SK-N-SH (cell line): ENCODE measurements around the gene CTAG2. TPM values are rescaled to one million over a fixed set of nuclear protein-coding genes. Genes with fewer than 3 reads are reported as not detected.

ENCODE experiments used
- CTCF ChIA-PET: fragments of 300-600, 350-600 bp; formaldehyde crosslinking; extraction: SDS; loops from one replicate; lab custom pipeline; 2021; lab: Yijun Ruan, JAX
- POLR2A ChIA-PET: fragments of 350-600 bp; sonication (Branson Sonifier 250); formaldehyde crosslinking; extraction: SDS; loops from one replicate; lab custom pipeline; 2020; ENCODE audit warnings: antibody characterized with exemption, inconsistent platforms; lab: Yijun Ruan, JAX
- DNase-seq: peaks from one replicate; pipeline ENCODE4 v3.0.0; 2012
- H2AFZ ChIP-seq: fragments of 200-600 bp; sonication (generic); 2 replicates; pipeline ENCODE4 v1.8.1; 2016; ENCODE audit warnings: antibody characterized with exemption, mild to moderate bottlenecking, low read depth
- H3F3A ChIP-seq: fragments of 200-600 bp; sonication (generic); replicated peaks from 2 replicates; pipeline ENCODE3; 2016; ENCODE audit warnings: antibody characterized with exemption, mild to moderate bottlenecking; ENCODE audit not compliant: insufficient read depth
- H3K27ac ChIP-seq, 2 experiments: fragments of 200-500 bp in 1 of 2; fragments of 200-600 bp in 1 of 2; sonication (Bioruptor generic) in 1 of 2; sonication (generic), shearing (Covaris generic) in 1 of 2; 2 replicates each; pipeline versions ENCODE4 v1.5.1 to v1.6.1; 2014 to 2016; ENCODE audit warnings: low read depth in 2 of 2, inconsistent platforms in 1 of 2, low read length in 1 of 2, mild to moderate bottlenecking in 1 of 2, mixed read lengths in 1 of 2
- H3K27me3 ChIP-seq: fragments of 200-600 bp; sonication (generic), shearing (Covaris generic); 2 replicates; pipeline ENCODE4 v1.6.1; 2016; ENCODE audit warnings: mixed run types; ENCODE audit not compliant: insufficient read depth
- H3K36me3 ChIP-seq, 2 experiments: fragments of 200-500 bp in 1 of 2; fragments of 200-600 bp in 1 of 2; sonication (Bioruptor generic) in 1 of 2; sonication (generic) in 1 of 2; replicated peaks in 1 of 2; 2 replicates each; pipeline versions ENCODE3 to v1.5.1; 2014 to 2016; ENCODE audit warnings: low read length in 1 of 2, mild to moderate bottlenecking in 1 of 2; ENCODE audit not compliant: insufficient read depth in 2 of 2, control insufficient read depth in 1 of 2
- H3K4me1 ChIP-seq, 2 experiments: fragments of 200-500 bp in 1 of 2; fragments of 200-600 bp in 1 of 2; sonication (Bioruptor generic) in 1 of 2; sonication (generic), shearing (Covaris generic) in 1 of 2; 2 replicates each; pipeline versions ENCODE4 v1.5.1 to v1.6.1; 2014 to 2016; ENCODE audit warnings: low read depth in 1 of 2, low read length in 1 of 2, mixed run types in 1 of 2; ENCODE audit not compliant: insufficient read depth in 2 of 2, control insufficient read depth in 1 of 2
- H3K4me2 ChIP-seq: fragments of 200-600 bp; sonication (generic), shearing (Covaris generic); 2 replicates; pipeline ENCODE4 v1.6.1; 2017; ENCODE audit warnings: mixed run types
- H3K4me3 ChIP-seq, 2 experiments: fragments of 200-500 bp in 1 of 2; fragments of 200-600 bp in 1 of 2; sonication (Bioruptor generic) in 1 of 2; sonication (generic), shearing (Covaris generic) in 1 of 2; 2 replicates each; pipeline versions ENCODE4 v1.5.1 to v1.8.1; 2014 to 2016; ENCODE audit warnings: low read depth in 2 of 2, inconsistent platforms in 1 of 2, low read length in 1 of 2, mild to moderate bottlenecking in 1 of 2, mixed read lengths in 1 of 2, moderate library complexity in 1 of 2
- H3K79me2 ChIP-seq: fragments of 200-600 bp; sonication (generic); 2 replicates; pipeline ENCODE4 v1.8.1; 2017; ENCODE audit warnings: mild to moderate bottlenecking; ENCODE audit not compliant: insufficient read depth
- H3K9ac ChIP-seq: fragments of 200-600 bp; sonication (generic); 2 replicates; pipeline ENCODE4 v1.6.1; 2017; ENCODE audit warnings: mixed run types
- H3K9me2 ChIP-seq: fragments of 200-600 bp; sonication (generic); 2 replicates; pipeline ENCODE4 v1.6.1; 2017; ENCODE audit warnings: mixed run types
- H3K9me3 ChIP-seq: fragments of 200-600 bp; sonication (generic); 2 replicates; pipeline ENCODE4 v1.6.1; 2017; ENCODE audit warnings: mixed run types, mild to moderate bottlenecking, moderate library complexity
- H4K20me1 ChIP-seq: fragments of 200-600 bp; sonication (generic); 2 replicates; pipeline ENCODE4 v1.6.1; 2017; ENCODE audit warnings: mild to moderate bottlenecking, mixed run types; ENCODE audit not compliant: insufficient read depth
- ELF1 ChIP-seq: IDR thresholded peaks from 2 replicates; pipeline ENCODE4 v1.4.0; 2012
- EP300 ChIP-seq, 2 experiments: IDR thresholded peaks; 2 replicates each; pipeline versions ENCODE4 v1.4.0 to v1.6.1; 2012; ENCODE audit warnings: borderline replicate concordance in 1 of 2, low read depth in 1 of 2, low read length in 1 of 2
- FOSL2 ChIP-seq: IDR thresholded peaks from 2 replicates; pipeline ENCODE4 v1.4.0; 2012; ENCODE audit warnings: low read depth, mild to moderate bottlenecking, moderate library complexity, borderline replicate concordance
- FOXM1 ChIP-seq: IDR thresholded peaks from 2 replicates; pipeline ENCODE4 v1.4.0; 2012; ENCODE audit warnings: low read depth, mild to moderate bottlenecking
- GABPA ChIP-seq: IDR thresholded peaks from 2 replicates; pipeline ENCODE4 v1.4.0; 2012; ENCODE audit warnings: low read depth, mild to moderate bottlenecking
- GATA2 ChIP-seq: sonication (generic); formaldehyde crosslinking; IDR thresholded peaks from 2 replicates; pipeline ENCODE4 v1.5.0; 2020; ENCODE audit warnings: mild to moderate bottlenecking, missing genetic modification reagents
- IRF3 ChIP-seq: fragments of 150-350 bp; IDR thresholded peaks from 2 replicates; pipeline ENCODE4 v1.6.1; 2016; ENCODE audit warnings: mild to moderate bottlenecking, low read depth, low read length
- JUND ChIP-seq: IDR thresholded peaks from 2 replicates; pipeline ENCODE4 v1.4.0; 2012
- MXI1 ChIP-seq: IDR thresholded peaks from 2 replicates; pipeline ENCODE4 v1.6.1; 2012; ENCODE audit warnings: mild to moderate bottlenecking, low read depth, low read length, improper control_type of control experiment
- NFIC ChIP-seq: IDR thresholded peaks from 2 replicates; pipeline ENCODE4 v1.4.0; 2012; ENCODE audit warnings: borderline replicate concordance
- RAD21 ChIP-seq: IDR thresholded peaks from 2 replicates; pipeline ENCODE4 v1.6.1; 2012; ENCODE audit warnings: mild to moderate bottlenecking, low read length
- RCOR1 ChIP-seq: fragments of 150-350 bp; IDR thresholded peaks from 2 replicates; pipeline ENCODE4 v1.6.1; 2017; ENCODE audit warnings: antibody characterized with exemption, low read length
- RXRA ChIP-seq: IDR thresholded peaks from 2 replicates; pipeline ENCODE4 v1.4.0; 2012; ENCODE audit warnings: low read depth, mild to moderate bottlenecking, borderline replicate concordance
- TAF1 ChIP-seq: IDR thresholded peaks from 2 replicates; pipeline ENCODE4 v1.6.1; 2012; ENCODE audit warnings: low read depth, mild to moderate bottlenecking, low read length, moderate library complexity, borderline replicate concordance
- USF1 ChIP-seq: IDR thresholded peaks from 2 replicates; pipeline ENCODE4 v1.4.0; 2012; ENCODE audit warnings: low read depth, borderline replicate concordance
- YY1 ChIP-seq: IDR thresholded peaks from 2 replicates; pipeline ENCODE4 v1.4.0; 2012; ENCODE audit warnings: low read depth, mild to moderate bottlenecking
- WGBS: methylation state at CpG from one replicate; pipeline ENCODE4 v1.1.6; 2017; ENCODE audit warnings: low lambda C conversion rate; 5-methylcytosine and 5-hydroxymethylcytosine counted together
- polyA plus RNA-seq, 3 experiments: library from polyadenylated mRNA; depleted of rRNA; stranded (reverse); fragments of >200 nt; gene quantifications; 2 replicates each; pipeline ENCODE4 v1.2.3, GENCODE V29; 2012
- TF ChIP-seq, protein P1 (sequence below): IDR thresholded peaks from 2 replicates; pipeline ENCODE4 v1.4.0; 2012; ENCODE audit warnings: low read depth
- TF ChIP-seq, protein P2 (sequence below): fragments of 200-600 bp; sonication (generic); IDR thresholded peaks from 2 replicates; pipeline ENCODE4 v1.6.1; 2017; ENCODE audit warnings: antibody characterized with exemption, mild to moderate bottlenecking, moderate library complexity

Gene CTAG2
- polyA plus RNA-seq, 1 of the 3 experiments (the other 2 are of a cell fraction), result 3.7 TPM

DNA sequence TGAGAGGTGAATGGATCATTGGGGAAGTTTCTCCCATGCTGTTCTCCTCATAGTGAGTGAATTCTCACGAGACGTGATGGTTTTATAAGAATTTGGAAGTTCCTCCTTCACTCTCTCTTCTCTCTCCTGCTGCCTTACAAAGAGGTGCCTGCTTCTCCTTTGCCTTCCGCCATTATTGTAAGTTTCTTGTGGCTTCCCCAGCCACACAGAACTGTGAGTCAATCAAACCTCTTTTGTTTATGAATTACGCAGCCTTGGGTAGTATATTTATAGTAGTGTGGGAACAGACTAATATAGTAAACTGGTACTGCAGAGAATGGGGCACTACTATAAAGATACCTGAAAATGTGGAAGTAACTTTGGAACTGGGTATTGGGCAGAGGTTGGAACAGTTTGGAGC is 7.8 kb upstream of the CTAG2 start:
- no peak overlapping the region for H3K4me3 ChIP-seq
- H3F3A ChIP-seq, result no peaks in the 10 kb centered on the region
- no peak for DNase-seq
- H3K79me2 ChIP-seq, result no peaks in the 10 kb centered on the region
- no peaks in the 10 kb centered on the region for H3K9me2 ChIP-seq
- H3K4me1 ChIP-seq, result no peaks in the 10 kb centered on the region
- WGBS, result 18% methylated on average over 4 of the region's 4 CpGs
- no peak overlapping the region for H3K27ac ChIP-seq
- H3K4me2 ChIP-seq, result no peak overlapping the region
- no peak for TF ChIP-seq ELF1
- TF ChIP-seq GATA2 (CRISPR knock-in tag), result no peak
- no peak for TF ChIP-seq USF1
- no peak for TF ChIP-seq GABPA
- H2AFZ ChIP-seq, result no peak overlapping the region
- CTCF ChIA-PET, result no interaction called here
- H3K36me3 ChIP-seq, result no peaks in the 10 kb centered on the region
- H3K9me3 ChIP-seq, result no peaks in the 10 kb centered on the region
- H3K27me3 ChIP-seq, result peaks cover 19% of the 10 kb centered on the region; the same call in 1 of the 2 replicates
- POLR2A ChIA-PET, result no interaction called here
- no peak overlapping the region for H3K9ac ChIP-seq
- H4K20me1 ChIP-seq, result no peaks in the 10 kb centered on the region

DNA sequence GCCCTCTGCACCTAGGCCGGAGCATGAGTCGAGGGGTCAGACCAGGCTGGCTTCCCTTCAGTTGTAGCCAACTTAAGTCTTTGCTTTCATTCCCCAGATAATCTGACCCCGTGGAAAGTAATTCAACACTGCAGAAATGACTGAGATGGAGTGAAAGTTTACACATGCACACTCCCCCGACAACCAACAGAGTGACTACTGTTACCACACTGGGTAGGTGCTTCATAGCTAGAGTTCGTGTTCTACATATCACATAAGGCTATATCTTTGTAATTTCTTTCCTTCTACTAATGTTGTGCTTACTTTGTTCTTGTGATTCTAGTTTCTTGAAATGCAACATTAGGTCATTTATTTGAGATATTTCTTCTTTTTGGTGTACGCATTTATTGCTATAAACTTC is 7.2 kb upstream of the CTAG2 start:
- no peaks in the 10 kb centered on the region for H3K9me3 ChIP-seq
- ChIA-PET POLR2A (no interaction called here), CTCF (no interaction called here)
- no peak overlapping the region for H3K4me2 ChIP-seq
- no peak overlapping the region for H3K9ac ChIP-seq
- H3K9me2 ChIP-seq, result no peaks in the 10 kb centered on the region
- TF ChIP-seq YY1 (no peak), NFIC (no peak), RCOR1 (no peak), MXI1 (no peak), GATA2 (CRISPR knock-in tag) (no peak), GABPA (no peak), IRF3 (no peak), JUND (no peak), RXRA (no peak), FOXM1 (no peak), FOSL2 (no peak), EP300 (IDR thresholded peaks at IDR 0.05; ENCODE audit: borderline replicate concordance in 1 of 2, low read depth in 1 of 2, low read length in 1 of 2) (no peak), RAD21 (no peak), TAF1 (no peak)
- TF ChIP-seq, protein P1, sequence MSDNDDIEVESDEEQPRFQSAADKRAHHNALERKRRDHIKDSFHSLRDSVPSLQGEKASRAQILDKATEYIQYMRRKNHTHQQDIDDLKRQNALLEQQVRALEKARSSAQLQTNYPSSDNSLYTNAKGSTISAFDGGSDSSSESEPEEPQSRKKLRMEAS, result no peak
- TF ChIP-seq, protein P2, sequence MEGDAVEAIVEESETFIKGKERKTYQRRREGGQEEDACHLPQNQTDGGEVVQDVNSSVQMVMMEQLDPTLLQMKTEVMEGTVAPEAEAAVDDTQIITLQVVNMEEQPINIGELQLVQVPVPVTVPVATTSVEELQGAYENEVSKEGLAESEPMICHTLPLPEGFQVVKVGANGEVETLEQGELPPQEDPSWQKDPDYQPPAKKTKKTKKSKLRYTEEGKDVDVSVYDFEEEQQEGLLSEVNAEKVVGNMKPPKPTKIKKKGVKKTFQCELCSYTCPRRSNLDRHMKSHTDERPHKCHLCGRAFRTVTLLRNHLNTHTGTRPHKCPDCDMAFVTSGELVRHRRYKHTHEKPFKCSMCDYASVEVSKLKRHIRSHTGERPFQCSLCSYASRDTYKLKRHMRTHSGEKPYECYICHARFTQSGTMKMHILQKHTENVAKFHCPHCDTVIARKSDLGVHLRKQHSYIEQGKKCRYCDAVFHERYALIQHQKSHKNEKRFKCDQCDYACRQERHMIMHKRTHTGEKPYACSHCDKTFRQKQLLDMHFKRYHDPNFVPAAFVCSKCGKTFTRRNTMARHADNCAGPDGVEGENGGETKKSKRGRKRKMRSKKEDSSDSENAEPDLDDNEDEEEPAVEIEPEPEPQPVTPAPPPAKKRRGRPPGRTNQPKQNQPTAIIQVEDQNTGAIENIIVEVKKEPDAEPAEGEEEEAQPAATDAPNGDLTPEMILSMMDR, result no peak
- H3K36me3 ChIP-seq, result no peaks in the 10 kb centered on the region
- H3K4me3 ChIP-seq, result no peak overlapping the region
- no peaks in the 10 kb centered on the region for H4K20me1 ChIP-seq
- no peak for DNase-seq
- no peaks in the 10 kb centered on the region for H3F3A ChIP-seq
- H2AFZ ChIP-seq, result no peak overlapping the region
- no peak overlapping the region for H3K27ac ChIP-seq
- no peaks in the 10 kb centered on the region for H3K79me2 ChIP-seq
- H3K4me1 ChIP-seq, result no peaks in the 10 kb centered on the region
- WGBS, result 31% methylated on average over 6 of the region's 6 CpGs
- H3K27me3 ChIP-seq, result peaks cover 19% of the 10 kb centered on the region; the same call in 1 of the 2 replicates
